Duodenal mucosa (tissue), 2 donors: ENCODE measurements around the gene DTNBP1.

Experiments used
- H3K27ac ChIP-seq: one replicate; pipeline ENCODE4 v1.7.0; 2013; ENCODE audit warnings: low read depth, low read length
- H3K27me3 ChIP-seq, 2 donors: one replicate each; pipeline ENCODE4 v1.7.0; 2013; ENCODE audit warnings: low read length in 2 of 2, control low read depth in 1 of 2; ENCODE audit not compliant: insufficient read depth in 2 of 2, control insufficient read depth in 1 of 2
- H3K36me3 ChIP-seq, 2 donors: one replicate each; pipeline ENCODE4 v1.7.0; 2013; ENCODE audit warnings: low read length in 2 of 2, control low read depth in 1 of 2; ENCODE audit not compliant: insufficient read depth in 2 of 2, control insufficient read depth in 1 of 2
- H3K4me1 ChIP-seq, 2 donors: one replicate each; pipeline ENCODE4 v1.7.0; 2013; ENCODE audit warnings: low read length in 2 of 2, control low read depth in 1 of 2; ENCODE audit not compliant: insufficient read depth in 2 of 2, control insufficient read depth in 1 of 2
- H3K4me3 ChIP-seq, 2 donors: one replicate each; pipeline ENCODE4 v1.7.0; 2013; ENCODE audit warnings: low read length in 2 of 2, low read depth in 1 of 2
- H3K9ac ChIP-seq, 2 donors: one replicate each; pipeline ENCODE4 v1.7.0; 2013; ENCODE audit warnings: low read length in 2 of 2, low read depth in 1 of 2
- H3K9me3 ChIP-seq, 2 donors: one replicate each; pipeline ENCODE4 v1.7.0; 2013; ENCODE audit warnings: low read length in 2 of 2, control low read depth in 1 of 2; ENCODE audit not compliant: control insufficient read depth in 1 of 2

Gene DTNBP1

DNA sequence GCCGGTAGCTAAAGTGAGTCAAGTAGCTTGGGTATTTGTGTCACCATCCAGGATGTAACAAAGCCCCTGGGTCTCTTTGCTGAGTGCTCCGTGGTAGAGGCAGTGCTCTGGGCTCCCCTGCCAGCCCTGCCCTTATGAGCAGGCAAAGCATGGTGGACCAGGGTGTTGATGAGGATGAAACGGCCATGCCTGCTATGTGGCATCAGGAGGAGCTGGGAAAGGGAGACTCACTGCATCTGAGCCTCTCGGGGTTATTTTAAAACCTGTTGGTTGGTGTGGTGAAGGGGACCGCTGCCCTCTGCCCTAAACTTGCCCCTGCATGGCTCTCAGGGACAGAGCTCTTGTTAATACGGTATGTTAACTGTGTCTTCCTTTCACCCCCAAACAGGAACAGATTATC lies 143.1 kb downstream of the DTNBP1 start:
- no peaks in the 10 kb centered on the region for H3K27me3 ChIP-seq
- H3K4me1 ChIP-seq = peaks cover 0 to 4% of the 10 kb centered on the region in 2 donors
- no peak overlapping the region for H3K4me3 ChIP-seq
- H3K27ac ChIP-seq = no peak overlapping the region
- peaks cover 27 to 73% of the 10 kb centered on the region in 2 donors for H3K36me3 ChIP-seq
- no peaks in the 10 kb centered on the region for H3K9me3 ChIP-seq
- H3K9ac ChIP-seq = no peak overlapping the region

GRCh38 chr6:15518878-15519277 lies 143.9 kb downstream of the DTNBP1 start:
- no peak overlapping the region for H3K4me3 ChIP-seq
- peaks cover 26 to 74% of the 10 kb centered on the region in 2 donors for H3K36me3 ChIP-seq
- no peak overlapping the region for H3K27ac ChIP-seq
- H3K27me3 ChIP-seq = no peaks in the 10 kb centered on the region
- H3K9me3 ChIP-seq = no peaks in the 10 kb centered on the region
- H3K4me1 ChIP-seq = peaks cover 0 to 4% of the 10 kb centered on the region in 2 donors
- H3K9ac ChIP-seq = no peak overlapping the region

DNA sequence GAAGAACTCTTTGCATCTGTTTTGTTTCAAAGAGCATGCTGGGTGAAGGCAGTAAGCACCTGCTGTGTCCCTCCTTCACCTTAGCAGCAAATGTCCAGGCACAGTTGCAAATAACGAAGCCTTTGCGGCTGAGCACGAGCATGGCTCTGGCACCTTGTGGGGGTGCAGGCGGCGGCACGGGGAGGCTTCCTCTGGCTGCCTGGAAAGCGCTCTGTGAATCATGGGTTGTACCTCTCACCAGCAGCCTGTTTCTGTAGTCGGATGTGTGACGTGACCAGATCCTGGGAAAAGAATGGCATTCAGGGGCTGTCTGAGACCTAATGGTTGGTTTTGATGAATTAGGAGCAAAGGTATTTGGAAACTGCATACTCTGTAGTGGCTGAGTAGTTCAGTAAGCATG lies 144.8 kb downstream of the DTNBP1 start:
- no peak overlapping the region for H3K9ac ChIP-seq
- H3K9me3 ChIP-seq = no peaks in the 10 kb centered on the region
- H3K27ac ChIP-seq = no peak overlapping the region
- peaks cover 27 to 74% of the 10 kb centered on the region in 2 donors for H3K36me3 ChIP-seq
- no peaks in the 10 kb centered on the region for H3K27me3 ChIP-seq
- no peak overlapping the region for H3K4me3 ChIP-seq
- peaks cover 0 to 4% of the 10 kb centered on the region in 2 donors for H3K4me1 ChIP-seq

GRCh38 chr6:15517600-15517999 lies 145.2 kb downstream of the DTNBP1 start:
- Histone ChIP-seq H3K4me1 (peaks cover 0 to 4% of the 10 kb centered on the region in 2 donors), H3K27me3 (no peaks in the 10 kb centered on the region), H3K4me3 (no peak overlapping the region), H3K36me3 (peaks cover 25 to 74% of the 10 kb centered on the region in 2 donors), H3K9ac (no peak overlapping the region), H3K9me3 (no peaks in the 10 kb centered on the region), H3K27ac (no peak overlapping the region)

DNA sequence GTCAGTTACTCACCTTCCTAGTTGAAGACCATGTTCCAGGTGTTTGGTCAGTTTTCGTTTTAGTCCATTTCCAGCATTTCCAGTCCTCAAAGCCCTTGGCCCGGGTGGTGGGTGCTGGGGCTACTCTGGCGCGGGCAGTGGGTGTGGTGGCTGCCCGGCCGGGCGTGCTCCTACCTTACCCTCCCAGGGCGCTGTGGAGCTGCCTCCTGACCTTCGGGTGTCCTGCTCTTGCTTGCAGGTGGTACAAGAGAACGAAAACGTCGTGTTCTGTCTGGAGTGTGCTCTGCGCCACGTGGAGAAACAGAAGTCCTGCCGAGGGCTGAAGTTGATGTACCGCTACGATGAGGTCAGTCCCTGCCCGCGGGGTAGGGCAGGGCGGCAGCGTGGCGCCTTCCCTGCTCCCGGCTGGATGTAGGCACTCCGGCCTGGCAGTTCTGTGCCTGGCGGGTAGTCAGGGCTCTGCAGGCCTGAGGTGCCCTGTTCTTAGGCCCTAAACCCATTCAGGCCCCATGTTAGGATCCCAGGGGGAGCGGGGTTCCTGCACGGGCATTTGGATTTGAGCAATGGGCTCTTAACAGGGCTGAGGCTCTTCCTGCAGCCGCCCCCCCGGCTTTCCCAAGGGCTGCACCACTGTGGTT lies 145.8 kb downstream of the DTNBP1 start:
- H3K27me3 ChIP-seq = no peaks in the 10 kb centered on the region

GRCh38 chr6:15516378-15516777 lies 146.4 kb downstream of the DTNBP1 start:
- Histone ChIP-seq H3K9ac (no peak overlapping the region), H3K9me3 (no peaks in the 10 kb centered on the region), H3K36me3 (peaks cover 33 to 84% of the 10 kb centered on the region in 2 donors), H3K27ac (no peak overlapping the region), H3K4me3 (no peak overlapping the region), H3K4me1 (no peaks in the 10 kb centered on the region), H3K27me3 (no peaks in the 10 kb centered on the region)

More for the DNA sequence above, 145.8 kb downstream of the DTNBP1 start:
- peaks cover 0 to under 1% of the 10 kb centered on the region in 2 donors for H3K4me1 ChIP-seq
- no peak overlapping the region for H3K27ac ChIP-seq
- H3K4me3 ChIP-seq = no peak overlapping the region
- no peaks in the 10 kb centered on the region for H3K9me3 ChIP-seq
- peaks cover 28 to 78% of the 10 kb centered on the region in 2 donors for H3K36me3 ChIP-seq
- no peak overlapping the region for H3K9ac ChIP-seq

- Histone ChIP-seq H3K9me3 (no peaks in the 10 kb centered on the region), H3K27me3 (no peaks in the 10 kb centered on the region), H3K9ac (no peak overlapping the region), H3K36me3 (peaks cover 36 to 89% of the 10 kb centered on the region in 2 donors), H3K27ac (no peak overlapping the region), H3K4me1 (no peaks in the 10 kb centered on the region), H3K4me3 (no peak overlapping the region)
These were observed 147.0 kb downstream of the DTNBP1 start for GRCh38 chr6:15515660-15516375.

GRCh38 chr6:15515226-15515625 lies 147.6 kb downstream of the DTNBP1 start:
- Histone ChIP-seq H3K4me1 (no peaks in the 10 kb centered on the region), H3K27ac (no peak overlapping the region), H3K27me3 (no peaks in the 10 kb centered on the region), H3K36me3 (peaks cover 36 to 86% of the 10 kb centered on the region in 2 donors), H3K4me3 (no peak overlapping the region), H3K9me3 (no peaks in the 10 kb centered on the region), H3K9ac (no peak overlapping the region)

DNA sequence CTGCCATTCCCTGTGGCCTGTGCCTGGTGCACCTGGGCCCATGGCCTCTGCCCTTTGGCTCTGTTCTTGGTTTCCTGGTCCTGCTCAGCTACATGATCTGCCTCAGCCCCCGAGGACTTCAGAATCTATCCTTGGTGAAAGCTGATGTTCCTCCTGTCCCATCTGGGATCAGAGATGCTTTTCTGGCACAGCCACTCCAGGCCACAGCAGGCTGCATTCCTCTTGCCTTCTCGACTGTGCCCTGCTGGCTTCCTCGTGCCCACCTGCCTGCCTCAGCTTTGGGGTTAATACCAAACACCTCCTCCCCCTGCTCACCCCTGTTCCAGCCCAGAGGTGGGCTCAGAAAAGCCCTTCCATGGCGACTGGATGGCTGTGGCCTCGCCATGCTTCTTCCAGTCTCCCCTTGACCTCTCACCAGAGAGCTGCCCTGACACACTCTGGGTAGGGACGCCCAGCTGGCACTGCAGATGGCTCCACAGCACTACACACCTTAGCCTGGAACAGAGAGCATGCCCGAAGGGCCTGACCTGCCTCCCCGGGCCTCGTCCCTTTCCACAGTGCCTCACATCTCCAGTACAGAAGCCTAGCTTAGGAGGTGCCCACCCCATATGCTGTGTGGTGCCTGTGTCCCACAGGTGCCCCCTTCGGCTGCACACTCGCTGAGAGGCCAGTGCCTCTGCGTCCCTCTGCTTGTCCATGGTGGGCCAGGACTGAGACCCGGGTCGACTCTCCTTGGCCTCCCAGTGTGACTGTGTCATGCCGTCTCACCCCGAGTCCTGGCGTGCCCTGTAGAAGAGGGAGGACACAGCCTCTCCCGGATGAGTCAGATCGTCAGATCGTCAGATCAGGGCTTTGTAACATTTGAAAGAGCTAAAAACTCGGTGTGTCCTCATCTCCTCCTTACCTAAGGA lies 148.8 kb downstream of the DTNBP1 start:
- H3K27ac ChIP-seq = no peak overlapping the region
- no peaks in the 10 kb centered on the region for H3K27me3 ChIP-seq
- peaks cover 36 to 86% of the 10 kb centered on the region in 2 donors for H3K36me3 ChIP-seq
- H3K9me3 ChIP-seq = no peaks in the 10 kb centered on the region
- no peak overlapping the region for H3K9ac ChIP-seq
- H3K4me1 ChIP-seq = no peaks in the 10 kb centered on the region
- H3K4me3 ChIP-seq = no peak overlapping the region
